OCI-LY7 (cell line): ENCODE measurements around the gene IL20RA.

Source experiments
- CTCF ChIP-seq: fragments of 200-600 bp; sonication (generic); conservative IDR thresholded peaks from 2 replicates; pipeline ENCODE4 v1.5.1; 2014; ENCODE audit warnings: mild to moderate bottlenecking, antibody characterized with exemption, low read length, moderate library complexity, mixed read lengths
- EZH2phosphoT487 ChIP-seq: fragments of 200-600 bp; sonication (generic); IDR thresholded peaks from 2 replicates; pipeline ENCODE4 v1.6.1; 2018; ENCODE audit warnings: low read depth, borderline replicate concordance, mild to moderate bottlenecking, mixed run types, antibody characterized with exemption, low read length, moderate library complexity, mixed read lengths

- TF ChIP-seq CTCF (no peak), EZH2phosphoT487 (no peak)
These were observed 52.7 kb downstream of the IL20RA start for GRCh38 chr6:136992113-136992512.
